Psoas muscle (tissue), 8 donors: ENCODE data around the gene DNAH3. TPM values are rescaled to one million over a fixed set of nuclear protein-coding genes. Genes with fewer than 3 reads are reported as not detected.
A peak's percentile ranks its signal among the peaks of the same experiment; 100 is the strongest.

Experiments used
- ATAC-seq, 4 donors: fragments of 200-7000 bp; cut with Tn5 transposase; one replicate each; pipeline ENCODE4 v1.9.1; 2020; ENCODE audit warnings: moderate library complexity in 3 of 4, mild to moderate bottlenecking in 2 of 4
- DNase-seq, 2 donors: peaks; one replicate each; pipeline ENCODE4 v3.0.0-alpha.2; 2020
- H3K27ac ChIP-seq: fragments of 200-600 bp; one replicate; pipeline ENCODE4 v1.8.0; 2022
- H3K27me3 ChIP-seq, 3 donors: fragments of 200-600 bp in 1 of 3; one replicate each; pipeline versions ENCODE4 v1.6.1 to v1.8.0; 2013 to 2022; ENCODE audit warnings: low read length in 2 of 3, mild to moderate bottlenecking in 2 of 3, moderate library complexity in 1 of 3; ENCODE audit not compliant: insufficient read depth in 3 of 3
- H3K36me3 ChIP-seq, 2 donors: fragments of 200-600 bp in 1 of 2; one replicate each; pipeline versions ENCODE4 v1.6.1 to v1.8.0; 2013 to 2022; ENCODE audit warnings: low read depth in 1 of 2, mild to moderate bottlenecking in 1 of 2, moderate library complexity in 1 of 2; ENCODE audit not compliant: insufficient read depth in 1 of 2
- H3K4me1 ChIP-seq: fragments of 200-600 bp; one replicate; pipeline ENCODE4 v1.8.0; 2022
- H3K4me3 ChIP-seq: fragments of 200-600 bp; one replicate; pipeline ENCODE4 v1.8.0; 2022; ENCODE audit warnings: mild to moderate bottlenecking
- H3K9me3 ChIP-seq: fragments of 200-600 bp; one replicate; pipeline ENCODE4 v1.8.0; 2022
- CTCF ChIP-seq: fragments of 200-600 bp; IDR thresholded peaks from one replicate; pipeline ENCODE4 v1.8.0; 2022; ENCODE audit warnings: antibody characterized with exemption
- WGBS, 3 donors: extraction: QIAGEN DNeasy Blood & Tissue Kit; methylation state at CpG; one replicate each; pipeline versions ENCODE4 v1.1.6 to v1.1.7; 2013; 5-methylcytosine and 5-hydroxymethylcytosine counted together
- intact Hi-C, 2 donors: fragments of 100-400 bp; cut with DNase I; formaldehyde crosslinking; loops; one replicate each; pipeline versions ENCODE4 v1.11.0 to v1.14.2; 2022
- polyA plus RNA-seq, 3 donors: library from polyadenylated mRNA; stranded (reverse); fragments of 200-250 nt; gene quantifications; one replicate each; pipeline ENCODE4 v1.2.3, GENCODE V29; 2013
- total RNA-seq, 4 donors: library from RNA; stranded (reverse); fragmentation: NEBNext Ultra II Directional in 2 of 4; extraction: Animal tissue kit (Norgen Biotek cat#: 25700) in 2 of 4; gene quantifications; one replicate each; pipeline versions ENCODE4 v1.2.1 to v1.2.4, GENCODE V29; 2021 to 2023
- donor health status: healthy with polysubstance abuse.
- donor health status: DM: no; HTN: no; CAD: no; lungs with moderate emphysema.
- donor health status: Bipolar disorder and iron deficiency.
- donor health status: healthy.
- donor health status: DM: yes; HTN: yes; CAD: no.
- donor health status: DM: no; HTN: no; CAD: no.
- donor health status: DM: no; HTN: no; CAD: no.
- donor health status: DM: yes; HTN: yes; CAD: no.

The DNAH3 gene
- total and polyA plus RNA-seq, 7 donors = 0.01 to 2.1 (median 0.17) TPM; not detected in 1

GRCh38 chr16:20900299-20901067 is 250.2 kb downstream of the DNAH3 start, which contains the start of the genes DCUN1D3 and LYRM1:
Gene DCUN1D3, minus strand, starts transcription at chr16:20900358. Its CDS starts 37,820 bp downstream, at chr16:20862538.
Gene LYRM1, plus strand, starts transcription at chr16:20900771. Its CDS starts 14,785 bp downstream, at chr16:20915556.
- Histone ChIP-seq H3K27ac (peak within 1 kb of the TSS; percentile 96), H3K9me3 (no peaks in the 10 kb centered on the region), H3K4me3 (peak within 1 kb of the TSS; percentile 91), H3K4me1 (peaks cover 41% of the 10 kb centered on the region), H3K36me3 (peaks cover 5 to 13% of the 10 kb centered on the region in 2 donors), H3K27me3 (no peaks in the 10 kb centered on the region)
- intact Hi-C loops = loop anchor here (5.0 kb wide), 2 partner anchors 33 to 93 kb away; partner anchors contain the start of genes ERI2 (in 1 of the 2) and REXO5 (in 1 of the 2)
- no peak for TF ChIP-seq CTCF
- ATAC-seq (peak; percentile 91 to 93 (median 92)), DNase-seq (peak; percentile 97 to 99)
- WGBS, 3 donors = 0 to 1% (median 1%) methylated on average over 60 to 62 of the region's 62 CpGs

- TF ChIP-seq CTCF = no peak
- peak overlapping the region; percentile 96 for H3K27ac ChIP-seq
- H3K4me1 ChIP-seq = peaks cover 34% of the 10 kb centered on the region
- H3K27me3 ChIP-seq = no peaks in the 10 kb centered on the region
- H3K9me3 ChIP-seq = no peaks in the 10 kb centered on the region
- peaks cover 5 to 18% of the 10 kb centered on the region in 2 donors for H3K36me3 ChIP-seq
- no peak for ATAC-seq
- peak overlapping the region; percentile 91 for H3K4me3 ChIP-seq
- WGBS, 3 donors = 0 to 1% (median 1%) methylated on average over 14 to 23 of the region's 23 CpGs
- peak in 1 of 2 donors; percentile 62 for DNase-seq
- intact Hi-C loops = loop anchor here (5.0 kb wide), 3 partner anchors 32 to 92 kb away; partner anchors contain the start of genes ERI2 (in 1 of the 2) and REXO5 (in 1 of the 2)
Observed at GRCh38 chr16:20899477-20900298, 251.0 kb downstream of the DNAH3 start.

- Histone ChIP-seq H3K9me3 (no peaks in the 10 kb centered on the region), H3K27me3 (no peaks in the 10 kb centered on the region), H3K4me3 (peak overlapping the region; percentile 91), H3K36me3 (peaks cover 5 to 21% of the 10 kb centered on the region in 2 donors), H3K27ac (peak overlapping the region; percentile 96), H3K4me1 (peaks cover 30% of the 10 kb centered on the region)
- 9 to 15% (median 14%) methylated on average over 5 of the region's 5 CpGs for WGBS, 3 donors
- DNase-seq (no peak), ATAC-seq (no peak)
- no peak for TF ChIP-seq CTCF
- intact Hi-C loops = loop anchor here in 1 of 2 donors (5.0 kb wide), 1 partner anchor 47 kb away; no protein-coding TSS in a partner anchor
Observed at GRCh38 chr16:20899071-20899470, 251.6 kb downstream of the DNAH3 start.

GRCh38 chr16:20897922-20898321 is 252.7 kb downstream of the DNAH3 start:
- no peak for DNase-seq
- intact Hi-C loops = loop anchor here in 1 of 2 donors (5.0 kb wide), 1 partner anchor 46 kb away; no protein-coding TSS in a partner anchor
- Histone ChIP-seq H3K27ac (peak overlapping the region; percentile 19), H3K4me1 (peaks cover 24% of the 10 kb centered on the region), H3K4me3 (peak overlapping the region; percentile 91), H3K36me3 (peaks cover 5 to 21% of the 10 kb centered on the region in 2 donors), H3K27me3 (no peaks in the 10 kb centered on the region), H3K9me3 (no peaks in the 10 kb centered on the region)
- ATAC-seq = no peak
- no peak for TF ChIP-seq CTCF
- WGBS, 3 donors = 68 to 71% (median 70%) methylated on average over 3 of the region's 3 CpGs
